ENCODE measurements around the gene TNFSF4.

GRCh38 chr1:173206816-173207568 lies at the start of gene TNFSF4:
- TF ChIP-seq CTCF (IDR thresholded peaks at IDR 0.05; ENCODE audit: insufficient read depth, low read depth, low read length) (no peak), EZH2 (IDR thresholded peaks at IDR 0.05; ENCODE audit: insufficient read depth, low read length) (no peak)
